T47D (cell line): Measurements from ENCODE around the gene HMCES.

Source experiments
- DNase-seq, 2 experiments: peaks; one replicate each; pipeline versions ENCODE4 v3.0.0 to v3.0.0-alpha.2; 2011 to 2012; ENCODE audit warnings: low read depth in 1 of 2, low spot score in 1 of 2
- JUND ChIP-seq: IDR thresholded peaks from 2 replicates; pipeline ENCODE4 v1.6.1; 2012; ENCODE audit warnings: low read depth
- in situ Hi-C: cut with HindIII; loops from 2 replicates; pipeline ENCODE4 v1.10.0; 2016; ENCODE audit warnings: low sequenced_read_pairs, low pct_unique_long_range_greater_than_20kb

Gene HMCES

GRCh38 chr3:129291236-129291886 is 12.7 kb downstream of the HMCES start:
- DNase-seq, result no peak
- in situ Hi-C loops, result no loop called here
- no peak for TF ChIP-seq JUND

DNA sequence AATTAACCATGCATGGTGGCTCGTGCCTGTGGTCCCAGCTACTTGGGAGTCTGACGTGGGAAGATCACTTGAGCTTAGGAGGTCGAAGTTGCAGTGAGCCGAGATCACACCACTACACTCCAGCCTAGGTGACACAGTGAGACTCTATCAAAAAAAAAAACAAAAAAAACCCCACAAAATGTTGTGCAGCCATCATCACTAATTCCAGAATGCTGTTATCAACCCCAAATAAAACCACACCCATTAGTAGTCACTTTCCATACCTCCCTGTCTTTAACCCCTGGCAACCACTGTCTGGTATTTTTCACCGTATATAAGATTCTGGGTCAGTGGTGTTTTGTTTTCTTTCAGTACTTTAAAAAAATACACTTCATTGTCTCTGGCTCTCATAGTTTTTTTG is 16.6 kb downstream of the HMCES start:
- in situ Hi-C loops, result no loop called here
- no peak for TF ChIP-seq JUND

GRCh38 chr3:129304146-129304961 is 25.7 kb downstream of the HMCES start:
- DNase-seq, result no peak
- in situ Hi-C loops, result no loop called here
- TF ChIP-seq JUND, result no peak

More for the DNA sequence above, 16.6 kb downstream of the HMCES start:
- no peak for DNase-seq

DNA sequence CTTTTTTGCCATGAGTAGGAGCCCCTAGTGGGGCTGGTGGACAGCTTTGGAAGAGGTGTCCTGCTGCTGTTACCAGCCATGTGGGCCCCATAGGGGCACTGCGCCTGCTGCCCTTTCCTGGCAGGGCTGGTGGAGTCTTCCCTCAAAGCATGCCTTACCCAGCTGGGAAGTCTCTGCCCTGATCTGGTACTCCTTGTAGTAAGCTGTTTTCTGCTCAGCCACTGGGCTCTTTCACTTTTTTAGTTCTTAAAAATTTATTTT is 26.2 kb downstream of the HMCES start:
- no peak for DNase-seq
- in situ Hi-C loops, result no loop called here
- no peak for TF ChIP-seq JUND

- no peak for DNase-seq
- no peak for TF ChIP-seq JUND
- in situ Hi-C loops, result no loop called here
Observed at GRCh38 chr3:129305592-129306091, 27.0 kb downstream of the HMCES start.

DNA sequence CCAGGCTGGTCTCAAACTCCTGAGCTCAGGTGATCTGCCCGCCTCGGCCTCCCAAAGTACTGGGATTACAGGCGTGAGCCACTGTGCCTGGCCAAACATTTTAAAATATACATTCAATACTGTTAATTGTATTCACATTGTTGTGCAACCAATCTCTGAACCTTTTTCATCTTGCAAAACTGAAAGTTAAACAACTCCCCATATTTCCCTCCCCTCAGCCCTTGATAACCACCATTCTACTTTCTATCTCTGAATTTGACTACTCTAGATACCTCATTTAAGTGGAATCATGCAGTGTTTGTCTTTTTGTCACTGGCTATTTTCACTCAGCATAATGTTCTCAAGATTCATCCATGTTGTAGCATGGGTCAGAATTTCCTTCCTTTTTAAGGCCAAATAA is 30.0 kb downstream of the HMCES start:
- DNase-seq, result no peak
- TF ChIP-seq JUND, result no peak
- in situ Hi-C loops, result no loop called here

DNA sequence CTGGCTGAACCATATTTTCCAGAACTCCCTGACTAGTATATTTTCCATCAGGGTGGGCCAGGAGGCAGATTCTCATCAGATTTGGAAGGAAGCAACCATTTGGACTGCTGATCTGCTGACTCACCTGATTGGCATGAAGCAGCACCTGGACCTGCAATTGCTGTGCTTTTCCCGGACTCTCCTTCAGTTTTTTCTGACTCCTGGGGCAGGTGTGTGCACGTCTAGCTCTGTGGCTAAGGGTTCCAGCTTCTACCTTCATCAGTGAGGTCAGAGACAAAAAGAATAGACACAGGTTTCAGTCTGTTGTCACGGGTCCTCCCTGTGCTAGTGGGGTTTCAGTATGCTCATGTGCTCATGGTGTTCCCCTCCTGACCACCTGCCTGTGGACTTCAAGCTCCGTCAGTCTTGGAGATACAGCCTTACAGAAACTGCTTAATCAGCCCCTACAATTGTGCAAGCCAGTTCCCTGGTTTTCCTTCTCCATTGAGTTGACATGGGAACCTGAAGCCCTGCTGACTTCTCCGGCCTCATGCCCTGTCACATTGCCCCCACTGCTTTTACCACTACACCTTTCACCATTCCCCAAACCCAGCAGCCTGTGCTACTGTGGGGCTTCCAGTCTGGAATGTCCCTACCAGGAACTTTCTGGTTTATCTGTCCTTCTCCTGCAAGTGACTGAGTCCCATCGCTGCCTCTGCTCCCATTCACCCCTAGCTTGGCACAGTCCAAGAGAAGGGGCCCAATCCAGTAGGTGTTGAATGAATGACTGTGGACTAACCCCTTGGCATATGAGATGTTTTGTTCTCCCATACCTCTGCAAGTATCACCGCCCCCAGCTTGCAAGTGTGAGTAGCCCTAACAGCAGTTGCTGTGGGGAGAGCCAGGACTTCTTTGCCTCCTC is 31.7 kb downstream of the HMCES start:
- DNase-seq, result peak; percentile 40 to 55
- in situ Hi-C loops, result no loop called here
- peak; percentile 50; the same call in 1 of the 2 replicates for TF ChIP-seq JUND

- DNase-seq, result no peak
- in situ Hi-C loops, result no loop called here
- no peak for TF ChIP-seq JUND
Observed at GRCh38 chr3:129311054-129311902, 32.6 kb downstream of the HMCES start.

- in situ Hi-C loops, result no loop called here
- TF ChIP-seq JUND, result no peak
- no peak for DNase-seq
Observed at GRCh38 chr3:129312021-129312639, 33.5 kb downstream of the HMCES start.

DNA sequence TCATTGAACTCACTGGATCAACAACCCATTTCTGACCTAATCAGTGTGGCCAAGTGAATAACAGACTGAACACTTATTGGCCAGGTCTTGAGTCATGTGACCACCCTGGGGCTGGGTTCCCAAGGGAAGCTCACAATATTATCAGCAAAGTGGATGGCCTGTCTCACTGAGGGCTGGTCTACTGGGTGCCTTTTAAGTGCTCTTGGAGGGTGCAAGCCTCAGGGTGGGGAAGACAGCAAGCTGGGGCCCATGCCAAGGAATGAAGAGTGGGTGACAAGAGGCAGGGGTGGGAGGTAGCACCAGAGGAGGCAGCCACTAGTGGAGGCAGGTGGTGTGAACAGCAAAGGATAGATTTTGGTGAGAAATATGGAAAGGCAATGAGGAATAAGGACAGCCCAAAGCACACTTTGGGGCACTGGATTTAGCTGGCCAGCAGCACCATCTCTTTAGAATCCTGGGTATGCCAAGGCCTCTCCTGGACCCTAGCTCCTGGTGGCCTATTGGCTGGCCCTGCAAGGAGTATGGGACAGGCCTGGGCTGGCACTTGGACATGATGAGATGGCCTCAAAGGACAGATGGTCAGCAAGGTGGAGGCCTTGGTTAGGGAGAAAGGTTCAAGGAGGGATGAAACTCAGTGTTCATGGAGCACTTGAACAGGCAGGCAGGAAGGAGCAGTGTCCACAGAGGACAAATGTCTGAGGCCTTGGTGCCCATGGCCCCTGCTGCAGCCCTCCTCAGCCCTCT is 34.2 kb downstream of the HMCES start:
- peak in 1 of 2 experiments; percentile 21 for DNase-seq
- no peak for TF ChIP-seq JUND
- in situ Hi-C loops, result no loop called here

GRCh38 chr3:129313415-129313664 is 34.7 kb downstream of the HMCES start:
- no peak for DNase-seq
- no peak for TF ChIP-seq JUND
- in situ Hi-C loops, result no loop called here
